ENCODE data around the gene CYP8B1. TPM values are rescaled to one million over a fixed set of nuclear protein-coding genes. Genes with fewer than 3 reads are reported as not detected.

The CYP8B1 gene
- total and polyA plus RNA-seq, 2 of the 8 experiments (the other 6 are each of a cell fraction or from before 2014, with no cell fraction given): not detected

- CTCF ChIA-PET (ENCODE audit: partially characterized antibody): interaction anchor here (0.6 to 1.2 kb wide), 4 partner anchors 17 to 530 kb away, joined by 3 read pairs; no protein-coding TSS in a partner anchor
- no peak overlapping the region for H3K27ac ChIP-seq (ENCODE audit: low read depth, low read length)
- no peak overlapping the region for H2BK15ac ChIP-seq (ENCODE audit: low read length)
These were observed 48.0 kb downstream of the CYP8B1 start for GRCh38 chr3:42827654-42828053.

More at GRCh38 chr3:42827654-42828053, 48.0 kb downstream of the CYP8B1 start:
- H4K5ac ChIP-seq (ENCODE audit: insufficient read length, low read depth, low read length): no peak overlapping the region
- no peak overlapping the region for H2BK20ac ChIP-seq (ENCODE audit: low read length)
- H4K91ac ChIP-seq (replicated peaks; ENCODE audit: insufficient read length, low read length): no peak overlapping the region
- POLR2A ChIA-PET (ENCODE audit: partially characterized antibody): no interaction called here
- no peak for TF ChIP-seq SIRT6 (IDR thresholded peaks at IDR 0.05; ENCODE audit: low read length)
- H3K79me2 ChIP-seq (ENCODE audit: control insufficient read depth in 1 of 2, insufficient read depth in 2 of 2, low read length in 2 of 2): no peaks in the 10 kb centered on the region
- no peaks in the 10 kb centered on the region for H4K20me1 ChIP-seq (replicated peaks in 1 of 2; ENCODE audit: control insufficient read depth in 1 of 2, insufficient read depth in 2 of 2, low read length in 2 of 2)
- no peak overlapping the region for H2AK5ac ChIP-seq (ENCODE audit: low read depth, low read length)
- H2BK5ac ChIP-seq (ENCODE audit: low read depth, low read length): no peak overlapping the region
- no peak overlapping the region for H3K14ac ChIP-seq (ENCODE audit: insufficient read length)
- no peaks in the 10 kb centered on the region for H3K27me3 ChIP-seq (replicated peaks in 1 of 4; ENCODE audit: control insufficient read depth in 3 of 4, extremely low read depth in 1 of 4, insufficient read depth in 3 of 4, low read length in 3 of 4)
- no peak overlapping the region for H4K8ac ChIP-seq (ENCODE audit: extremely low read depth, insufficient read depth, low read length)
- no peak for FAIRE-seq
- no peaks in the 10 kb centered on the region for H3K79me1 ChIP-seq (ENCODE audit: low read depth, low read length)
- H3K18ac ChIP-seq (ENCODE audit: extremely low read depth, low read length): no peak overlapping the region
- H2BK120ac ChIP-seq (replicated peaks; ENCODE audit: low read depth, low read length): no peak overlapping the region
- H3K23me2 ChIP-seq (ENCODE audit: low read depth, low read length): no peaks in the 10 kb centered on the region
- H3K4ac ChIP-seq (replicated peaks; ENCODE audit: insufficient read length, low read depth, low read length): no peak overlapping the region
- H3K4me3 ChIP-seq (ENCODE audit: extremely low read depth in 1 of 4, insufficient read depth in 2 of 4, low read depth in 3 of 4, low read length in 4 of 4): no peak overlapping the region
- H3K9ac ChIP-seq (replicated peaks in 1 of 4; ENCODE audit: extremely low read depth in 1 of 4, low read depth in 3 of 4, low read length in 3 of 4): no peak overlapping the region
- DNase-seq (ENCODE audit: low read depth in 1 of 2, low spot score in 2 of 2): no peak
- no peak overlapping the region for H3K4me2 ChIP-seq (ENCODE audit: insufficient read depth in 1 of 2, low read depth in 2 of 2, low read length in 2 of 2)
- no peak overlapping the region for H3K23ac ChIP-seq (ENCODE audit: insufficient read length)
- no peaks in the 10 kb centered on the region for H3K36me3 ChIP-seq (ENCODE audit: control insufficient read depth in 2 of 4, insufficient read depth in 4 of 4, low read length in 3 of 4)
- H3K9me3 ChIP-seq (ENCODE audit: insufficient read depth in 2 of 2, low read depth in 1 of 2, low read length in 1 of 2): no peaks in the 10 kb centered on the region
- peaks cover 0 to 3% (median 2%) of the 10 kb centered on the region in 4 experiments; a peak in 3 of 7 replicates for H3K4me1 ChIP-seq (replicated peaks in 1 of 4; ENCODE audit: control insufficient read depth in 3 of 4, insufficient read depth in 4 of 4, low read length in 3 of 4)
- H2AFZ ChIP-seq (ENCODE audit: low read length): no peak overlapping the region
- no peak overlapping the region for H3K56ac ChIP-seq (replicated peaks; ENCODE audit: insufficient read length, low read depth, low read length)
- 88% methylated on average over 4 of the region's 4 CpGs; no CpG with 5 or more reads in 1 of the 2 experiments for WGBS, 2 experiments (ENCODE audit: extremely low coverage in 1 of 2, insufficient coverage in 1 of 2, insufficient read length in 1 of 2, insufficient replicate concordance in 2 of 2, low coverage in 1 of 2, low lambda C conversion rate in 2 of 2, missing lambda C conversion rate in 1 of 2)
- H2BK12ac ChIP-seq (ENCODE audit: low read depth, low read length): no peak overlapping the region

Data from H1 (cell line).